ENCODE data around the gene LRGUK. TPM values are rescaled to one million over a fixed set of nuclear protein-coding genes. Genes with fewer than 3 reads are reported as not detected.

LRGUK gene
- total and polyA plus RNA-seq, 2 of the 4 experiments (the other 2 are of a cell fraction): 0.07 TPM; not detected in 1

GRCh38 chr7:134081695-134082094 is 45.4 kb upstream of the LRGUK start:
- no peaks in the 10 kb centered on the region for H3K36me3 ChIP-seq (ENCODE audit: control insufficient read depth, insufficient read depth, low read length)
- H3K23ac ChIP-seq (ENCODE audit: low read depth, low read length): no peak overlapping the region
- DNase-seq (no peak), ATAC-seq (ENCODE audit: low read depth) (no peak)
- no peak overlapping the region for H2AFZ ChIP-seq (replicated peaks; ENCODE audit: low read length, poor library complexity)
- no peak overlapping the region for H3K18ac ChIP-seq (ENCODE audit: low read depth, low read length)
- no peak overlapping the region for H2AK9ac ChIP-seq (replicated peaks; ENCODE audit: low read depth, low read length, poor library complexity)
- ChIA-PET POLR2A (ENCODE audit: unreplicated experiment) (no interaction called here), CTCF (no interaction called here)
- no peak overlapping the region for H2BK5ac ChIP-seq (ENCODE audit: low read depth, low read length, poor library complexity, severe bottlenecking)
- no peak overlapping the region for H2BK120ac ChIP-seq (ENCODE audit: low read depth, low read length)
- no peak overlapping the region for H3K56ac ChIP-seq (ENCODE audit: extremely low read depth, insufficient read depth, low read length)
- H3K4me2 ChIP-seq (ENCODE audit: low read depth, low read length): no peak overlapping the region
- no peak overlapping the region for H3K4ac ChIP-seq (ENCODE audit: low read depth, low read length)
- H3K27ac ChIP-seq (ENCODE audit: insufficient read depth, low read length): no peak overlapping the region
- in situ Hi-C loops (cut with MboI; ENCODE audit: low sequenced_read_pairs) (no loop called here), intact Hi-C loops (cut with micrococcal nuclease) (no loop called here), dilution Hi-C loops (cut with HindIII; ENCODE audit: low sequenced_read_pairs, unreplicated experiment) (no loop called here)
- no peaks in the 10 kb centered on the region for H4K20me1 ChIP-seq (ENCODE audit: insufficient read depth, low read length)
- no peaks in the 10 kb centered on the region for H3K27me3 ChIP-seq (ENCODE audit: control insufficient read depth, insufficient read depth, low read length)
- H3K4me1 ChIP-seq (ENCODE audit: control insufficient read depth, insufficient read depth, low read length): no peaks in the 10 kb centered on the region
- no TSS peak for BruUV-seq (replicated peaks)
- no CpG with 5 or more reads among the region's 1 CpG for WGBS, 2 experiments (ENCODE audit: extremely low coverage in 2 of 2, insufficient read length in 1 of 2)
- no peak overlapping the region for H2BK20ac ChIP-seq (ENCODE audit: low read depth, low read length)
- no peak overlapping the region for H2BK15ac ChIP-seq (ENCODE audit: low read depth, low read length)
- no peaks in the 10 kb centered on the region for H3K9me3 ChIP-seq (ENCODE audit: control insufficient read depth, insufficient read depth, low read length)
- no peaks in the 10 kb centered on the region for H3K79me1 ChIP-seq (ENCODE audit: low read depth in 1 of 2, low read length in 2 of 2)
- H2AK5ac ChIP-seq (ENCODE audit: low read depth, low read length): no peak overlapping the region
- 0 out of 2 replicates have a peak, but pooled peaks have one; percentile 10 for TF ChIP-seq CEBPB (IDR thresholded peaks at IDR 0.05; ENCODE audit: low read depth, low read length)
- no peak for TF ChIP-seq SMC3 (IDR thresholded peaks at IDR 0.05; ENCODE audit: low read depth, low read length)
- no peak for TF ChIP-seq FOS (IDR thresholded peaks at IDR 0.05; ENCODE audit: low read depth, low read length)
- no peak overlapping the region for H4K8ac ChIP-seq (ENCODE audit: low read depth in 2 of 2, low read length in 2 of 2)
- H3K9ac ChIP-seq (ENCODE audit: low read depth, low read length): no peak overlapping the region
- no peak overlapping the region for H4K91ac ChIP-seq (ENCODE audit: insufficient read depth, low read depth, low read length)
- H3K14ac ChIP-seq (replicated peaks; ENCODE audit: low read depth, low read length): no peak overlapping the region
- no peak overlapping the region for H3K4me3 ChIP-seq (ENCODE audit: insufficient read depth, low read depth, low read length)
- H4K5ac ChIP-seq (ENCODE audit: low read depth, low read length): no peak overlapping the region
- no peaks in the 10 kb centered on the region for H3K9me1 ChIP-seq (ENCODE audit: insufficient read depth, low read length)
